Progenitor cell of endocrine pancreas (in vitro differentiated cells): ENCODE measurements around the gene TCF19. TPM values are rescaled to one million over a fixed set of nuclear protein-coding genes. Genes with fewer than 3 reads are reported as not detected.

Experiments used
- DNase-seq: peaks from one replicate; pipeline ENCODE4 v3.0.0; 2021; ENCODE audit warnings: low spot score; ENCODE audit not compliant: unreplicated experiment
- H3K27ac Mint-ChIP-seq: 2 replicates; pipeline ENCODE4 v1.8.0; 2021; ENCODE audit warnings: mild to moderate bottlenecking, moderate library complexity, mixed read lengths
- H3K27me3 Mint-ChIP-seq: 2 replicates; pipeline ENCODE4 v1.8.0; 2021; ENCODE audit warnings: mixed read lengths
- H3K36me3 Mint-ChIP-seq: 2 replicates; pipeline ENCODE4 v1.8.0; 2022; ENCODE audit warnings: mixed read lengths; ENCODE audit not compliant: insufficient read depth
- H3K4me1 Mint-ChIP-seq: 2 replicates; pipeline ENCODE4 v1.8.0; 2021; ENCODE audit warnings: low read depth, mixed read lengths
- H3K4me3 Mint-ChIP-seq: 2 replicates; pipeline ENCODE4 v1.8.0; 2021; ENCODE audit warnings: low read depth, mild to moderate bottlenecking, moderate library complexity, mixed read lengths
- H3K9me3 Mint-ChIP-seq: 2 replicates; pipeline ENCODE4 v1.8.0; 2021; ENCODE audit warnings: low read depth, mixed read lengths
- CTCF ChIP-seq: fragments of 200-600 bp; sonication (generic); IDR thresholded peaks from one replicate; pipeline ENCODE4 v1.5.0; 2021; ENCODE audit warnings: antibody characterized with exemption, mild to moderate bottlenecking; ENCODE audit not compliant: unreplicated experiment
- long read RNA-seq: library from polyadenylated mRNA; unstranded; transcript quantifications from one replicate; pipeline ENCODE4 v2.0.0, GENCODE V29; 2020
- total RNA-seq: library from RNA; stranded (reverse); gene quantifications from 2 replicates; pipeline ENCODE4 v1.2.1, GENCODE V29; 2021

TCF19 gene
- 9.3 and 9.6 TPM in 2 replicates for total RNA-seq
- long read RNA-seq, transcript TCF19-201 (4 exons, 3,039 nt) = major isoform, 14 of 31 reads
- long read RNA-seq, partial matches to known transcripts = 7 of 31 reads
- long read RNA-seq, other reads (novel, unspliced or antisense) = 7 of 31 reads

- Mint-ChIP-seq H3K27ac (peak within 1 kb of the TSS; percentile 90), H3K4me3 (peak within 1 kb of the TSS; percentile 79), H3K4me1 (peaks cover 12% of the 10 kb centered on the region), H3K36me3 (peaks cover 5% of the 10 kb centered on the region), H3K9me3 (no peaks in the 10 kb centered on the region), H3K27me3 (peaks cover 10% of the 10 kb centered on the region)
- no peak for TF ChIP-seq CTCF
- DNase-seq = peak; percentile 95
Measured at GRCh38 chr6:31158140-31158862, at the start of gene TCF19. Gene TCF19, plus strand, starts transcription at chr6:31158589. Its CDS starts 881 bp downstream, at chr6:31159470.

- Mint-ChIP-seq H3K27me3 (peaks cover 33% of the 10 kb centered on the region), H3K4me1 (peaks cover 1% of the 10 kb centered on the region), H3K4me3 (no peak overlapping the region), H3K27ac (no peak overlapping the region), H3K9me3 (no peaks in the 10 kb centered on the region), H3K36me3 (no peaks in the 10 kb centered on the region)
- no peak for TF ChIP-seq CTCF
- DNase-seq = no peak
Measured at GRCh38 chr6:31110825-31111582, 47.4 kb upstream of the TCF19 start.

GRCh38 chr6:31111712-31112111 lies 46.7 kb upstream of the TCF19 start:
- H3K9me3 Mint-ChIP-seq = no peaks in the 10 kb centered on the region
- TF ChIP-seq CTCF = no peak
- H3K27ac Mint-ChIP-seq = no peak overlapping the region
- DNase-seq = no peak
- peaks cover 31% of the 10 kb centered on the region for H3K27me3 Mint-ChIP-seq
- no peaks in the 10 kb centered on the region for H3K36me3 Mint-ChIP-seq
- no peak overlapping the region for H3K4me3 Mint-ChIP-seq
- peaks cover 1% of the 10 kb centered on the region for H3K4me1 Mint-ChIP-seq

- H3K9me3 Mint-ChIP-seq = no peaks in the 10 kb centered on the region
- peaks cover 1% of the 10 kb centered on the region for H3K4me1 Mint-ChIP-seq
- no peak for TF ChIP-seq CTCF
- no peak within 1 kb of the TSS for H3K27ac Mint-ChIP-seq
- H3K27me3 Mint-ChIP-seq = peaks cover 31% of the 10 kb centered on the region
- DNase-seq = no peak
- no peaks in the 10 kb centered on the region for H3K36me3 Mint-ChIP-seq
- H3K4me3 Mint-ChIP-seq = no peak within 1 kb of the TSS
Measured at GRCh38 chr6:31112478-31112877, 45.9 kb upstream of the TCF19 start, which contains the start of gene C6orf15. Gene C6orf15, minus strand, starts transcription at chr6:31112575. Its CDS starts 20 bp downstream, at chr6:31112555.

- no peak for TF ChIP-seq CTCF
- H3K36me3 Mint-ChIP-seq = no peaks in the 10 kb centered on the region
- no peak overlapping the region for H3K27ac Mint-ChIP-seq
- H3K27me3 Mint-ChIP-seq = peaks cover 35% of the 10 kb centered on the region
- H3K4me3 Mint-ChIP-seq = no peak overlapping the region
- no peaks in the 10 kb centered on the region for H3K9me3 Mint-ChIP-seq
- peaks cover 1% of the 10 kb centered on the region for H3K4me1 Mint-ChIP-seq
- no peak for DNase-seq
Measured at GRCh38 chr6:31113861-31114540, 44.4 kb upstream of the TCF19 start.
